ENCODE results near the gene CACNA2D1.

Gene CACNA2D1

DNA sequence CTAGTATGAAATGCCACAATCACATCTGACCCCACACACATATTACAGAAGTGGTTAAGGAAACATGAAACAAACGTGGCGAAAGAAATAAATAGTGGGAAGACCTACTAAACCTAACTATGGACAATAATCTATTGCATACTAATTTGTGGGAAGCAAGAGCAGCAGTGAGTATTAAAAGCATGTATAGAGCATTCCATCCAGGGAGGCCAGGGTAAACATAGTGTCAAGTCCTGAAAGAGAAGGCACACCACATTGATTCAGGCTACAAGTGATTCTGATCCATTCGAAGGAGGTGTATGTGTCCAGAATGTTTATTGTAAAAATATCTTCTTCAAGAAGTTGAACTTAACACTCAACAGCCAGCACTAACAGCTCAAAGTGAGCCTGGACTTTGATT is 29.2 kb downstream of the CACNA2D1 start:
- H3K9me3 ChIP-seq (ENCODE audit: control insufficient read depth, insufficient read depth, low read length) = no peaks in the 10 kb centered on the region
- no peak overlapping the region for H3K27ac ChIP-seq (ENCODE audit: low read depth, low read length)
- H3K9ac ChIP-seq (ENCODE audit: low read depth, low read length) = no peak overlapping the region
- H3K4me1 ChIP-seq (ENCODE audit: control insufficient read depth, insufficient read depth, low read length) = peaks cover 7% of the 10 kb centered on the region
- H3K27me3 ChIP-seq (ENCODE audit: control insufficient read depth, insufficient read depth, low read length) = no peaks in the 10 kb centered on the region
- no peaks in the 10 kb centered on the region for H3K36me3 ChIP-seq (ENCODE audit: control insufficient read depth, insufficient read depth, low read length)
- H3K4me3 ChIP-seq (ENCODE audit: low read depth, low read length) = no peak overlapping the region

DNA sequence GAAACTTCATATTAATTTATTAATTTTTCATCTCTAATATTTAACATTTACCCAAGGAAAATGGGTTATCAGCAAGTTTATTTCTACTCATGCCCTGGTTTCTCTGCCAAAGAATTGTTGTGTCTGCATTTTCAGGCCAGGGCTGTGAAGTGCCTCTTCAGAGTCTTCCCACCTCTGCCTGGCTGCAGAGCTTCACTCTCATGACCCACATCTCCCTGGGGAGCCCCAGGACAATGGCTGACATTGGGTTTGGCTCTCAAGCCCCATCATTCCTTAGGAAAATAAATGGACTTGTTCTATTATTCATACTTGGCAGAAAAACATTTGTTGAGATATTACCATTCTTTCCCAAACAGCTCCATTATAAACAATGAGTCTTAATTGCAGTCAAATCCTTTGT is 30.3 kb downstream of the CACNA2D1 start:
- no peaks in the 10 kb centered on the region for H3K27me3 ChIP-seq (ENCODE audit: control insufficient read depth, insufficient read depth, low read length)
- no peak overlapping the region for H3K4me3 ChIP-seq (ENCODE audit: low read depth, low read length)

GRCh38 chr7:82411732-82412131 is 31.8 kb downstream of the CACNA2D1 start:
- Histone ChIP-seq H3K9me3 (ENCODE audit: control insufficient read depth, insufficient read depth, low read length) (no peaks in the 10 kb centered on the region), H3K9ac (ENCODE audit: low read depth, low read length) (no peak overlapping the region), H3K36me3 (ENCODE audit: control insufficient read depth, insufficient read depth, low read length) (no peaks in the 10 kb centered on the region), H3K4me3 (ENCODE audit: low read depth, low read length) (no peak overlapping the region), H3K4me1 (ENCODE audit: control insufficient read depth, insufficient read depth, low read length) (peaks cover 7% of the 10 kb centered on the region), H3K27me3 (ENCODE audit: control insufficient read depth, insufficient read depth, low read length) (no peaks in the 10 kb centered on the region), H3K27ac (ENCODE audit: low read depth, low read length) (no peak overlapping the region)

More for the DNA sequence above, 30.3 kb downstream of the CACNA2D1 start:
- Histone ChIP-seq H3K27ac (ENCODE audit: low read depth, low read length) (no peak overlapping the region), H3K36me3 (ENCODE audit: control insufficient read depth, insufficient read depth, low read length) (no peaks in the 10 kb centered on the region), H3K9ac (ENCODE audit: low read depth, low read length) (no peak overlapping the region), H3K9me3 (ENCODE audit: control insufficient read depth, insufficient read depth, low read length) (no peaks in the 10 kb centered on the region), H3K4me1 (ENCODE audit: control insufficient read depth, insufficient read depth, low read length) (peaks cover 7% of the 10 kb centered on the region)

DNA sequence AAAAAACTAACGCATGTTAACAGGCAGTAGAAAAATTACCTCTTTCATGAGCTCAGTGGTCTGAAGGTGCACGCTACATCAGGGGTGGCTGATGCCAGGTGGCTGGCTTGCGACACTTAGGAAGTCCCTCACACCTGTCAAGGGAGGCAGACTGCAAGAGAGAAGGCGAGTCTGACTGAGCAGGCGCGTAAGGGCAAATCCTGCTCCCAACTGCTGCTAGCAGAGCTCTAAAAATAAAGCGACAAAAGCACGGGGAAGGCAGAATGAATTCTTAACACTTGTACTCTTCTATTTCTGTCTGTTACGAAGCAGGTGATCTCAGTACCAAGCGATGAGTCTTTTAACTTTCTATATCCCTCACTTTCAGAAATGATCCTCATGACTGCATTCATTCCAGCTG is 33.1 kb downstream of the CACNA2D1 start:
- Histone ChIP-seq H3K4me3 (ENCODE audit: low read depth, low read length) (no peak overlapping the region), H3K9ac (ENCODE audit: low read depth, low read length) (no peak overlapping the region), H3K27me3 (ENCODE audit: control insufficient read depth, insufficient read depth, low read length) (no peaks in the 10 kb centered on the region), H3K27ac (ENCODE audit: low read depth, low read length) (no peak overlapping the region), H3K9me3 (ENCODE audit: control insufficient read depth, insufficient read depth, low read length) (no peaks in the 10 kb centered on the region), H3K36me3 (ENCODE audit: control insufficient read depth, insufficient read depth, low read length) (no peaks in the 10 kb centered on the region), H3K4me1 (ENCODE audit: control insufficient read depth, insufficient read depth, low read length) (peaks cover 7% of the 10 kb centered on the region)

DNA sequence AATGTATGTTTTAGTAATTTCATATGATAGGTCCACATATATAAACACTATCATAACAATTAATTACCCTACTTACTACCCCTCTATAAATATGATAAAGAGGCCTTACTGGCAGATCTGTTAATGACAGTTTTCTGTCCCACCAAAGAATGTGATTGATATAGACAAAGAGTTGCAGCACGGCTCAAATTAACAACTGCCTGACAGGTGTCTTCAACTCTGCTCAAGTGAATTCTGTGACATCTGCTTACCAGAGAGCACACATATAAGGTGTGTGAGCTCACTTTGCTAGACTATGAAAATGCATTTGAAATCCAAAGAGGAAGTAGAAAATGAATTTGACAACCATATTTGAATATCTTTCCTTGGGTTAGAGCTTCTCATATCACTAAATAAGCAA is 36.6 kb downstream of the CACNA2D1 start:
- Histone ChIP-seq H3K36me3 (ENCODE audit: control insufficient read depth, insufficient read depth, low read length) (no peaks in the 10 kb centered on the region), H3K27ac (ENCODE audit: low read depth, low read length) (no peak overlapping the region), H3K9ac (ENCODE audit: low read depth, low read length) (no peak overlapping the region), H3K27me3 (ENCODE audit: control insufficient read depth, insufficient read depth, low read length) (no peaks in the 10 kb centered on the region), H3K4me1 (ENCODE audit: control insufficient read depth, insufficient read depth, low read length) (no peaks in the 10 kb centered on the region; the same call in 1 of the 2 replicates), H3K9me3 (ENCODE audit: control insufficient read depth, insufficient read depth, low read length) (no peaks in the 10 kb centered on the region), H3K4me3 (ENCODE audit: low read depth, low read length) (no peak overlapping the region)

- Histone ChIP-seq H3K36me3 (ENCODE audit: control insufficient read depth, insufficient read depth, low read length) (no peaks in the 10 kb centered on the region), H3K27me3 (ENCODE audit: control insufficient read depth, insufficient read depth, low read length) (no peaks in the 10 kb centered on the region), H3K9me3 (ENCODE audit: control insufficient read depth, insufficient read depth, low read length) (no peaks in the 10 kb centered on the region), H3K4me1 (ENCODE audit: control insufficient read depth, insufficient read depth, low read length) (no peaks in the 10 kb centered on the region), H3K9ac (ENCODE audit: low read depth, low read length) (no peak overlapping the region), H3K4me3 (ENCODE audit: low read depth, low read length) (no peak overlapping the region), H3K27ac (ENCODE audit: low read depth, low read length) (no peak overlapping the region)
These were observed 38.3 kb downstream of the CACNA2D1 start for GRCh38 chr7:82405301-82405700.

DNA sequence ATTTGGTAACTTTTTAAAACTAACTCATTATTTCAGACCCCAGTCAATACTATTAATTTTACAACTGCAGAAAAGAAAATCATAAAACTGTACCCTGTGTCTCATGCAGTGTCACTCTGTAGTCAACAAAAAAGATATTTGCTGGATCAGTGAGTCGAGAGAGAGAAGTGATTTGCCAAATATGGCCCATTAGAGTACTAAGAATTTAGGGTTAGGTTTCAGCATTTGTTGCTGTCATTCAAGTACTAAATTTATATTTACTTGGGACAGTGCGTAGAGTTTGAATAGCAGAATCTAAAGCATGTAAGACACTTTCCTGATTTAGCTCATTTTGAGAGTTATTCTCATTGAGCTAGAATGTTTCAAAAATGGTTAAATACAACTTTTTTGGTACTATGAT is 38.9 kb downstream of the CACNA2D1 start:
- no peak overlapping the region for H3K4me3 ChIP-seq (ENCODE audit: low read depth, low read length)
- H3K27ac ChIP-seq (ENCODE audit: low read depth, low read length) = no peak overlapping the region
- H3K9me3 ChIP-seq (ENCODE audit: control insufficient read depth, insufficient read depth, low read length) = no peaks in the 10 kb centered on the region
- no peaks in the 10 kb centered on the region for H3K4me1 ChIP-seq (ENCODE audit: control insufficient read depth, insufficient read depth, low read length)
- no peaks in the 10 kb centered on the region for H3K36me3 ChIP-seq (ENCODE audit: control insufficient read depth, insufficient read depth, low read length)
- H3K27me3 ChIP-seq (ENCODE audit: control insufficient read depth, insufficient read depth, low read length) = no peaks in the 10 kb centered on the region
- H3K9ac ChIP-seq (ENCODE audit: low read depth, low read length) = no peak overlapping the region

- H3K27ac ChIP-seq (ENCODE audit: low read depth, low read length) = no peak overlapping the region
- no peak overlapping the region for H3K4me3 ChIP-seq (ENCODE audit: low read depth, low read length)
- H3K27me3 ChIP-seq (ENCODE audit: control insufficient read depth, insufficient read depth, low read length) = no peaks in the 10 kb centered on the region
These were observed 39.5 kb downstream of the CACNA2D1 start for GRCh38 chr7:82404094-82404493.

DNA sequence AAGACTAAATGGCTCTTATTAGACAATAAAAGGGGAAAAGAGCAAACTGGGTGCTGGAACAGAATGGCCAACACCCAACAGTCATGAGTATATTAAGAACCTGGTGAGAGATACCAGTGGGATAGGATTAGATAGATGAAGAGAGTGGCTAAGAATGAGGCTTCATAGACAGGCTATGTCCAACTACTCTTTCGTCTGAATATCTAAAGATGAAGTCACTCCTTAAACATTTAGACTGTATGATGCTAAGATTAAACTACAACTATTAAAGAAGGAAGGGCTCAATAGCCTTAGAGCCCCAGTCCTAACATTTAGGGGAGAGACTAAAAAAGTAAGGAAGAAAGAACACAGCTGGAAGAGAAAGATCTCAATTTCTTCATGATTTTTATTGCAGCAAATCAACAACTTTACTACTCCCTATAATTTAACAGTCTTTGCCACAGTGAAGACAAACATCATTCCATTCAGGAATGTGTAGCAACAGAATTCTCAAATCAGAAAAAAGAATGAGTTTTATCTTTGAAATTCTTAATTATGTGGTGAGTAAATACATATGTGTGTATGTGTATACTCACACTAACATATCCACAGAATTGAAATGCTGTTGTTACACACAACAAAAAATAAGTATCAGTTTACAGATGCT is 45.6 kb downstream of the CACNA2D1 start:
- H3K4me1 ChIP-seq (ENCODE audit: control insufficient read depth, insufficient read depth, low read length) = no peaks in the 10 kb centered on the region
- H3K4me3 ChIP-seq (ENCODE audit: low read depth, low read length) = no peak overlapping the region
- H3K27me3 ChIP-seq (ENCODE audit: control insufficient read depth, insufficient read depth, low read length) = no peaks in the 10 kb centered on the region
- H3K9ac ChIP-seq (ENCODE audit: low read depth, low read length) = no peak overlapping the region
- H3K36me3 ChIP-seq (ENCODE audit: control insufficient read depth, insufficient read depth, low read length) = no peaks in the 10 kb centered on the region
- no peaks in the 10 kb centered on the region for H3K9me3 ChIP-seq (ENCODE audit: control insufficient read depth, insufficient read depth, low read length)
- H3K27ac ChIP-seq (ENCODE audit: low read depth, low read length) = no peak overlapping the region

More at GRCh38 chr7:82404094-82404493, 39.5 kb downstream of the CACNA2D1 start:
- H3K9ac ChIP-seq (ENCODE audit: low read depth, low read length) = no peak overlapping the region
- no peaks in the 10 kb centered on the region for H3K4me1 ChIP-seq (ENCODE audit: control insufficient read depth, insufficient read depth, low read length)
- H3K36me3 ChIP-seq (ENCODE audit: control insufficient read depth, insufficient read depth, low read length) = no peaks in the 10 kb centered on the region
- no peaks in the 10 kb centered on the region for H3K9me3 ChIP-seq (ENCODE audit: control insufficient read depth, insufficient read depth, low read length)

GRCh38 chr7:82396343-82396742 is 47.2 kb downstream of the CACNA2D1 start:
- H3K27me3 ChIP-seq (ENCODE audit: control insufficient read depth, insufficient read depth, low read length) = no peaks in the 10 kb centered on the region
- H3K4me1 ChIP-seq (ENCODE audit: control insufficient read depth, insufficient read depth, low read length) = no peaks in the 10 kb centered on the region
- H3K9me3 ChIP-seq (ENCODE audit: control insufficient read depth, insufficient read depth, low read length) = peaks cover 5% of the 10 kb centered on the region; the same call in 1 of the 2 replicates
- H3K36me3 ChIP-seq (ENCODE audit: control insufficient read depth, insufficient read depth, low read length) = no peaks in the 10 kb centered on the region
- no peak overlapping the region for H3K9ac ChIP-seq (ENCODE audit: low read depth, low read length)
- H3K4me3 ChIP-seq (ENCODE audit: low read depth, low read length) = no peak overlapping the region
- no peak overlapping the region for H3K27ac ChIP-seq (ENCODE audit: low read depth, low read length)

DNA sequence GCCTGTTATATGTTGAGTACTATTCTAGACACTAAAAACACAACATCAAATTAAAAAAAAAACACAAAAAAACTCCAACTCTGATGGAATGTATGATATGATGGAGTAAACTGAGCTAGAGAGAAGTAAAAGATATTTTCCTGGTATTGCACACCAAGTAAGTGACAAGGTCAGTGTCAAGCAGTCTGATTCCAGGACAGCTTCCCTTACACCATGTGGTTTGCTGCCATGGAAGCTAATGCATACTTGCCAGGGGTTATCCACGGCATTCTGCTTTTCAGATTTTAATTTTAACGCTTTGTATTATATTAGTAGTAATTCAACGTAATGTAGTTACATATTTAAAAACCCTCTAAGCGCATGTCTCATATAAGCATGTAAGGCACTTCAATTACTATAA is 48.4 kb downstream of the CACNA2D1 start:
- Histone ChIP-seq H3K27me3 (ENCODE audit: control insufficient read depth, insufficient read depth, low read length) (no peaks in the 10 kb centered on the region), H3K4me1 (ENCODE audit: control insufficient read depth, insufficient read depth, low read length) (peaks cover 10% of the 10 kb centered on the region), H3K9ac (ENCODE audit: low read depth, low read length) (no peak overlapping the region), H3K36me3 (ENCODE audit: control insufficient read depth, insufficient read depth, low read length) (no peaks in the 10 kb centered on the region), H3K27ac (ENCODE audit: low read depth, low read length) (no peak overlapping the region), H3K9me3 (ENCODE audit: control insufficient read depth, insufficient read depth, low read length) (peaks cover 5% of the 10 kb centered on the region; the same call in 1 of the 2 replicates), H3K4me3 (ENCODE audit: low read depth, low read length) (no peak overlapping the region)

Data from HUES48 (cell line).